ENCODE data around the gene SPTBN1.

GRCh38 chr2:54514822-54515569 is 58.9 kb downstream of the SPTBN1 start:
- TF ChIP-seq POLR2AphosphoS5 (IDR thresholded peaks at IDR 0.05; ENCODE audit: low read depth) (no peak), CTCF (conservative IDR thresholded peaks at IDR 0.05; ENCODE audit: low read depth in 2 of 2) (no peak), REST (IDR thresholded peaks at IDR 0.05; ENCODE audit: unreplicated experiment) (no peak), EZH2 (IDR thresholded peaks at IDR 0.05; ENCODE audit: low read depth, unreplicated experiment) (no peak), EZH2phosphoT487 (IDR thresholded peaks at IDR 0.05; ENCODE audit: unreplicated experiment) (no peak), JUNB (IDR thresholded peaks at IDR 0.05; ENCODE audit: unreplicated experiment) (no peak), ETS1 (IDR thresholded peaks at IDR 0.05) (no peak), CREB1 (CRISPR knock-in tag; IDR thresholded peaks at IDR 0.05; ENCODE audit: low read depth) (no peak), NANOG (IDR thresholded peaks at IDR 0.05; ENCODE audit: borderline replicate concordance) (no peak), STAT1 (IDR thresholded peaks at IDR 0.05; ENCODE audit: unreplicated experiment) (no peak), ZNF331 (CRISPR knock-in tag; IDR thresholded peaks at IDR 0.05; ENCODE audit: low read depth) (no peak), ZNF462 (CRISPR knock-in tag; IDR thresholded peaks at IDR 0.05) (no peak), ZNF114 (CRISPR knock-in tag; IDR thresholded peaks at IDR 0.05) (no peak)

All from GM23338 (cell line).